A549 (cell line): ENCODE results near the gene PIR. TPM values are rescaled to one million over a fixed set of nuclear protein-coding genes. Genes with fewer than 3 reads are reported as not detected.

Experiments
- CHD4 ChIP-seq: fragments of 200-600 bp; sonication (generic); IDR thresholded peaks from 2 replicates; pipeline ENCODE4 v1.6.1; 2016; ENCODE audit warnings: antibody characterized with exemption, mild to moderate bottlenecking, borderline replicate concordance
- FOSB ChIP-seq: fragments of 250-450 bp; sonication (Bioruptor Pico); IDR thresholded peaks from 2 replicates; pipeline ENCODE4 v1.5.0; 2020; ENCODE audit warnings: mild to moderate bottlenecking, moderate library complexity
- FOXS1 ChIP-seq: fragments of 250-450 bp; sonication (Bioruptor Pico); IDR thresholded peaks from 2 replicates; pipeline ENCODE4 v1.5.0; 2020; ENCODE audit warnings: mild to moderate bottlenecking, moderate library complexity
- GATA3 ChIP-seq: IDR thresholded peaks from 2 replicates; pipeline ENCODE4 v1.6.1; 2012; ENCODE audit warnings: borderline replicate concordance
- HES2 ChIP-seq: fragments of >200 bp; sonication (Bioruptor Twin); formaldehyde crosslinking; IDR thresholded peaks from 2 replicates; pipeline ENCODE4 v1.6.1; 2016
- HEYL ChIP-seq: fragments of 250-450 bp; sonication (Bioruptor Pico); IDR thresholded peaks from 2 replicates; pipeline ENCODE4 v1.8.0; 2021; ENCODE audit warnings: mild to moderate bottlenecking, moderate library complexity
- HOXB13 ChIP-seq: fragments of 250-450 bp; sonication (Bioruptor Pico); IDR thresholded peaks from 2 replicates; pipeline ENCODE4 v1.5.0; 2020; ENCODE audit warnings: low read depth, mild to moderate bottlenecking, moderate library complexity
- KDM1A ChIP-seq: fragments of 200-600 bp; sonication (generic); IDR thresholded peaks from 2 replicates; pipeline ENCODE4 v1.6.1; 2016; ENCODE audit warnings: low read depth, mild to moderate bottlenecking
- KDM5A ChIP-seq: fragments of 200-600 bp; sonication (generic); IDR thresholded peaks from 2 replicates; pipeline ENCODE4 v1.6.1; 2016; ENCODE audit warnings: antibody characterized with exemption, mild to moderate bottlenecking
- PBX3 ChIP-seq: IDR thresholded peaks from 2 replicates; pipeline ENCODE4 v1.6.1; 2012
- RCOR1 ChIP-seq: fragments of 150-350 bp; IDR thresholded peaks from 2 replicates; pipeline ENCODE4 v1.6.1; 2014; ENCODE audit warnings: antibody characterized with exemption, low read length, low read depth
- SREBF2 ChIP-seq: fragments of 450-650 bp; IDR thresholded peaks from 2 replicates; pipeline ENCODE4 v1.6.1; 2014; ENCODE audit warnings: mild to moderate bottlenecking, moderate library complexity
- ZC3H11A ChIP-seq: fragments of 450-650 bp; IDR thresholded peaks from 2 replicates; pipeline ENCODE4 v1.6.1; 2014; ENCODE audit warnings: antibody characterized with exemption, mild to moderate bottlenecking
- ZNF302 ChIP-seq: fragments of 250-450 bp; sonication (Bioruptor Pico); IDR thresholded peaks from 2 replicates; pipeline ENCODE4 v1.9.0; 2021; ENCODE audit warnings: inconsistent platforms, mild to moderate bottlenecking, moderate library complexity
- polyA plus RNA-seq, 4 experiments: library from polyadenylated mRNA; depleted of rRNA in 3 of 4; stranded (reverse); fragments of >200 nt; fragmentation: RNase III in 1 of 4; extraction: RNeasy Plus Mini Kit Qiagen cat#74134 plus additional on column Dnase treatment in 1 of 4; gene quantifications; 2 replicates in 3 of 4; 3 replicates in 1 of 4; pipeline ENCODE4 v1.2.3, GENCODE V29; 2011 to 2017
- TF ChIP-seq, protein P1 (sequence below): fragments of 250-450 bp; sonication (Bioruptor Pico); IDR thresholded peaks from 2 replicates; pipeline ENCODE4 v1.5.0; 2020; ENCODE audit warnings: low read depth, mild to moderate bottlenecking, moderate library complexity

PIR gene
- polyA plus RNA-seq, 2 of the 4 experiments (the other 2 are of a cell fraction), result 62.7 to 120 TPM

- TF ChIP-seq HES2, result no peak
- no peak for TF ChIP-seq KDM1A
- no peak for TF ChIP-seq FOSB (CRISPR knock-in tag)
- no peak for TF ChIP-seq HOXB13 (CRISPR knock-in tag)
- no peak for TF ChIP-seq FOXS1 (CRISPR knock-in tag)
- TF ChIP-seq HEYL (CRISPR knock-in tag), result no peak
- TF ChIP-seq RCOR1, result no peak
- no peak for TF ChIP-seq SREBF2
- TF ChIP-seq, protein P1, sequence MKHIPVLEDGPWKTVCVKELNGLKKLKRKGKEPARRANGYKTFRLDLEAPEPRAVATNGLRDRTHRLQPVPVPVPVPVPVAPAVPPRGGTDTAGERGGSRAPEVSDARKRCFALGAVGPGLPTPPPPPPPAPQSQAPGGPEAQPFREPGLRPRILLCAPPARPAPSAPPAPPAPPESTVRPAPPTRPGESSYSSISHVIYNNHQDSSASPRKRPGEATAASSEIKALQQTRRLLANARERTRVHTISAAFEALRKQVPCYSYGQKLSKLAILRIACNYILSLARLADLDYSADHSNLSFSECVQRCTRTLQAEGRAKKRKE (CRISPR knock-in tag), result no peak
- no peak for TF ChIP-seq GATA3
- no peak for TF ChIP-seq PBX3
- TF ChIP-seq ZNF302 (CRISPR knock-in tag), result no peak
- no peak for TF ChIP-seq KDM5A
- no peak for TF ChIP-seq CHD4
- TF ChIP-seq ZC3H11A, result no peak
Measured at GRCh38 chrX:15335135-15336022, 157.8 kb downstream of the PIR start, which contains the start of gene PIGA (continued).

Other genes with a start within 250 kb of the PIR start
- 24.0 and 24.7 TPM in 2 replicates for gene ASB9, start 223.2 kb downstream of the PIR start, polyA plus RNA-seq (2011; rRNA removed)
- gene ASB9, start 223.2 kb downstream of the PIR start, polyA plus RNA-seq (2017; fragmentation: RNase III; extraction: RNeasy Plus Mini Kit Qiagen cat#74134 plus additional on column Dnase treatment), result 40.8 to 44.8 TPM (median 41.1 TPM) in 3 replicates
- not detected in 2 replicates for gene ASB11, start 177.7 kb downstream of the PIR start, polyA plus RNA-seq (2011; rRNA removed)
- not detected in 3 replicates for gene ASB11, start 177.7 kb downstream of the PIR start, polyA plus RNA-seq (2017; fragmentation: RNase III; extraction: RNeasy Plus Mini Kit Qiagen cat#74134 plus additional on column Dnase treatment)
- 19.7 and 21.2 TPM in 2 replicates for gene PIGA, start 157.8 kb downstream of the PIR start, polyA plus RNA-seq (2011; rRNA removed)
- 9.5 to 10.8 TPM (median 9.8 TPM) in 3 replicates for gene PIGA, start 157.8 kb downstream of the PIR start, polyA plus RNA-seq (2017; fragmentation: RNase III; extraction: RNeasy Plus Mini Kit Qiagen cat#74134 plus additional on column Dnase treatment)
- gene VEGFD, start 108.9 kb downstream of the PIR start, polyA plus RNA-seq (2011; rRNA removed), result 1.8 and 2.0 TPM in 2 replicates
- gene VEGFD, start 108.9 kb downstream of the PIR start, polyA plus RNA-seq (2017; fragmentation: RNase III; extraction: RNeasy Plus Mini Kit Qiagen cat#74134 plus additional on column Dnase treatment), result 0.57 to 0.66 TPM (median 0.62 TPM) in 3 replicates
- not detected in 2 replicates for gene BMX, start 7.5 kb upstream of the PIR start, polyA plus RNA-seq (2011; rRNA removed)
- gene BMX, start 7.5 kb upstream of the PIR start, polyA plus RNA-seq (2017; fragmentation: RNase III; extraction: RNeasy Plus Mini Kit Qiagen cat#74134 plus additional on column Dnase treatment), result not detected in 3 replicates
- gene ACE2, start 107.6 kb upstream of the PIR start, polyA plus RNA-seq (2011; rRNA removed), result 0.06 TPM in 1 of 2 replicates, not detected in the other
- not detected in 3 replicates for gene ACE2, start 107.6 kb upstream of the PIR start, polyA plus RNA-seq (2017; fragmentation: RNase III; extraction: RNeasy Plus Mini Kit Qiagen cat#74134 plus additional on column Dnase treatment)
- gene CLTRN, start 171.5 kb upstream of the PIR start, polyA plus RNA-seq (2011; rRNA removed), result 2.5 and 2.6 TPM in 2 replicates
- 0.46 to 0.84 TPM (median 0.76 TPM) in 3 replicates for gene CLTRN, start 171.5 kb upstream of the PIR start, polyA plus RNA-seq (2017; fragmentation: RNase III; extraction: RNeasy Plus Mini Kit Qiagen cat#74134 plus additional on column Dnase treatment)
- 11.3 and 12.5 TPM in 2 replicates for gene CA5B, start 244.9 kb upstream of the PIR start, polyA plus RNA-seq (2011; rRNA removed)
- gene CA5B, start 244.9 kb upstream of the PIR start, polyA plus RNA-seq (2017; fragmentation: RNase III; extraction: RNeasy Plus Mini Kit Qiagen cat#74134 plus additional on column Dnase treatment), result 2.7 to 5.8 TPM (median 5.2 TPM) in 3 replicates